Uterus (tissue), 2 donors: Measurements from ENCODE around the gene CRACDL.

Source experiments
- POLR2A ChIP-seq, 2 donors: fragments of 450-650 bp; IDR thresholded peaks; one replicate each; pipeline ENCODE4 v1.6.1; 2016; ENCODE audit warnings: antibody characterized with exemption in 2 of 2, mild to moderate bottlenecking in 1 of 2, moderate library complexity in 1 of 2
- TF ChIP-seq, protein P1 (sequence below), 4 experiments: fragments of 200-600 bp in 2 of 4; fragments of 450-650 bp in 2 of 4; sonication (generic) in 2 of 4; IDR thresholded peaks; one replicate each; pipeline ENCODE4 v1.5.1; 2016 to 2019; ENCODE audit warnings: antibody characterized with exemption in 4 of 4, mild to moderate bottlenecking in 2 of 4, moderate library complexity in 1 of 4

DNA sequence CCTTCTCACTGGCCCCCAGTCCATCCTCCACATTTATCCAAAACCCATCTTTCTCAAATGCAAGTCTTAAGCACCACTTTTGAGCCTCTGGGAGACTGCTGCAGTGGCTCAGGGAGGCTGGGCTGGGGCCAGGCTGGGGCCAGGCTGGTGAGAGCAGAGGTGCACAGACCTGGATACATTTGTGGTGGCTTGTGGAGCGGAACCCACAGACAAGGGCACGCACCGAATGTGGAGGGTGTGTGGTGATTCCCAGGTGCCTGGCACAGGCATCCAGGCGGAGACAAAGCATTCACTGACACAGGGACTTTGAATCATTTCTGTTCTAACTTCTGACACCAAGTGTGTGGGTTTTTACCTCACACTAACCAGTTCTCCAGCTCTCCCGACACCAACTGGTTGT is 162.9 kb downstream of the CRACDL start:
- TF ChIP-seq, protein P1, sequence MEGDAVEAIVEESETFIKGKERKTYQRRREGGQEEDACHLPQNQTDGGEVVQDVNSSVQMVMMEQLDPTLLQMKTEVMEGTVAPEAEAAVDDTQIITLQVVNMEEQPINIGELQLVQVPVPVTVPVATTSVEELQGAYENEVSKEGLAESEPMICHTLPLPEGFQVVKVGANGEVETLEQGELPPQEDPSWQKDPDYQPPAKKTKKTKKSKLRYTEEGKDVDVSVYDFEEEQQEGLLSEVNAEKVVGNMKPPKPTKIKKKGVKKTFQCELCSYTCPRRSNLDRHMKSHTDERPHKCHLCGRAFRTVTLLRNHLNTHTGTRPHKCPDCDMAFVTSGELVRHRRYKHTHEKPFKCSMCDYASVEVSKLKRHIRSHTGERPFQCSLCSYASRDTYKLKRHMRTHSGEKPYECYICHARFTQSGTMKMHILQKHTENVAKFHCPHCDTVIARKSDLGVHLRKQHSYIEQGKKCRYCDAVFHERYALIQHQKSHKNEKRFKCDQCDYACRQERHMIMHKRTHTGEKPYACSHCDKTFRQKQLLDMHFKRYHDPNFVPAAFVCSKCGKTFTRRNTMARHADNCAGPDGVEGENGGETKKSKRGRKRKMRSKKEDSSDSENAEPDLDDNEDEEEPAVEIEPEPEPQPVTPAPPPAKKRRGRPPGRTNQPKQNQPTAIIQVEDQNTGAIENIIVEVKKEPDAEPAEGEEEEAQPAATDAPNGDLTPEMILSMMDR (IDR thresholded peaks at IDR 0.05): no peak
- no peak for TF ChIP-seq POLR2A (IDR thresholded peaks at IDR 0.05)
